Measurements from ENCODE around the gene MORC2. TPM values are rescaled to one million over a fixed set of nuclear protein-coding genes. Genes with fewer than 3 reads are reported as not detected.

MORC2 gene
- total RNA-seq, 1 donor from 2014 or later, result 49.0 TPM

GRCh38 chr22:30926706-30927105 is 41.9 kb downstream of the MORC2 start:
- intact Hi-C loops (cut with micrococcal nuclease), result no loop called here
- peaks cover 42% of the 10 kb centered on the region for H3K36me3 Mint-ChIP-seq (ENCODE audit: low read depth)

GRCh38 chr22:30925667-30926066 is 42.9 kb downstream of the MORC2 start:
- Mint-ChIP-seq H3K27ac (no peak overlapping the region), H3K4me3 (no peak overlapping the region), H3K4me1 (ENCODE audit: low read depth) (peaks cover 18% of the 10 kb centered on the region), H3K9me3 (no peaks in the 10 kb centered on the region), H3K36me3 (ENCODE audit: low read depth) (peaks cover 36% of the 10 kb centered on the region), H3K27me3 (ENCODE audit: insufficient read depth) (no peaks in the 10 kb centered on the region)
- intact Hi-C loops (cut with micrococcal nuclease), result no loop called here
- DNase-seq (ENCODE audit: low spot score), result no peak

More at GRCh38 chr22:30926706-30927105, 41.9 kb downstream of the MORC2 start:
- DNase-seq (ENCODE audit: low spot score), result no peak
- no peak overlapping the region for H3K4me3 Mint-ChIP-seq
- H3K9me3 Mint-ChIP-seq, result no peaks in the 10 kb centered on the region
- H3K4me1 Mint-ChIP-seq (ENCODE audit: low read depth), result peaks cover 8% of the 10 kb centered on the region
- no peaks in the 10 kb centered on the region for H3K27me3 Mint-ChIP-seq (ENCODE audit: insufficient read depth)
- H3K27ac Mint-ChIP-seq, result no peak overlapping the region

- no peaks in the 10 kb centered on the region for H3K9me3 Mint-ChIP-seq
- intact Hi-C loops (cut with micrococcal nuclease), result no loop called here
Observed at GRCh38 chr22:30923168-30923900, 45.2 kb downstream of the MORC2 start.

GRCh38 chr22:30922151-30922611 is 46.4 kb downstream of the MORC2 start:
- no peaks in the 10 kb centered on the region for H3K27me3 Mint-ChIP-seq (ENCODE audit: insufficient read depth)
- intact Hi-C loops (cut with micrococcal nuclease), result loop anchor here (1.0 kb wide), 1 partner anchor 162 kb away; no protein-coding TSS in a partner anchor

More at GRCh38 chr22:30923168-30923900, 45.2 kb downstream of the MORC2 start:
- peaks cover 23% of the 10 kb centered on the region for H3K4me1 Mint-ChIP-seq (ENCODE audit: low read depth)
- H3K27ac Mint-ChIP-seq, result no peak overlapping the region
- no peak for DNase-seq (ENCODE audit: low spot score)
- peaks cover 26% of the 10 kb centered on the region for H3K36me3 Mint-ChIP-seq (ENCODE audit: low read depth)
- no peaks in the 10 kb centered on the region for H3K27me3 Mint-ChIP-seq (ENCODE audit: insufficient read depth)
- no peak overlapping the region for H3K4me3 Mint-ChIP-seq

GRCh38 chr22:30921108-30921507 is 47.5 kb downstream of the MORC2 start:
- H3K36me3 Mint-ChIP-seq (ENCODE audit: low read depth), result peaks cover 14% of the 10 kb centered on the region
- no peak overlapping the region for H3K27ac Mint-ChIP-seq
- intact Hi-C loops (cut with micrococcal nuclease), result no loop called here
- H3K4me1 Mint-ChIP-seq (ENCODE audit: low read depth), result peaks cover 23% of the 10 kb centered on the region
- H3K27me3 Mint-ChIP-seq (ENCODE audit: insufficient read depth), result no peaks in the 10 kb centered on the region
- peak overlapping the region; percentile 79 for H3K4me3 Mint-ChIP-seq
- no peak for DNase-seq (ENCODE audit: low spot score)
- H3K9me3 Mint-ChIP-seq, result no peaks in the 10 kb centered on the region

More at GRCh38 chr22:30922151-30922611, 46.4 kb downstream of the MORC2 start:
- DNase-seq (ENCODE audit: low spot score), result peak; percentile 80
- Mint-ChIP-seq H3K27ac (peak overlapping the region; percentile 67), H3K4me1 (ENCODE audit: low read depth) (peaks cover 23% of the 10 kb centered on the region), H3K4me3 (peak overlapping the region; percentile 79), H3K9me3 (no peaks in the 10 kb centered on the region), H3K36me3 (ENCODE audit: low read depth) (peaks cover 18% of the 10 kb centered on the region)

- peak overlapping the region; percentile 9 for H3K27ac Mint-ChIP-seq
- intact Hi-C loops (cut with micrococcal nuclease), result loop anchor here (1.0 kb wide), 3 partner anchors 118 to 286 kb away; no protein-coding TSS in a partner anchor
- H3K9me3 Mint-ChIP-seq, result no peaks in the 10 kb centered on the region
Observed at GRCh38 chr22:30920407-30920806, 48.2 kb downstream of the MORC2 start.

GRCh38 chr22:30919973-30920372 is 48.6 kb downstream of the MORC2 start:
- intact Hi-C loops (cut with micrococcal nuclease), result loop anchor here (1.0 kb wide), 3 partner anchors 118 to 286 kb away; no protein-coding TSS in a partner anchor
- Mint-ChIP-seq H3K4me3 (no peak overlapping the region), H3K4me1 (ENCODE audit: low read depth) (peaks cover 23% of the 10 kb centered on the region), H3K36me3 (ENCODE audit: low read depth) (peaks cover 12% of the 10 kb centered on the region), H3K27ac (no peak overlapping the region), H3K27me3 (ENCODE audit: insufficient read depth) (no peaks in the 10 kb centered on the region), H3K9me3 (no peaks in the 10 kb centered on the region)
- no peak for DNase-seq (ENCODE audit: low spot score)

More at GRCh38 chr22:30920407-30920806, 48.2 kb downstream of the MORC2 start:
- Mint-ChIP-seq H3K4me1 (ENCODE audit: low read depth) (peaks cover 23% of the 10 kb centered on the region), H3K27me3 (ENCODE audit: insufficient read depth) (no peaks in the 10 kb centered on the region), H3K36me3 (ENCODE audit: low read depth) (peaks cover 14% of the 10 kb centered on the region), H3K4me3 (peak overlapping the region; percentile 64)
- DNase-seq (ENCODE audit: low spot score), result peak; percentile 69

- H3K9me3 Mint-ChIP-seq, result no peaks in the 10 kb centered on the region
- peaks cover 5% of the 10 kb centered on the region for H3K36me3 Mint-ChIP-seq (ENCODE audit: low read depth)
- intact Hi-C loops (cut with micrococcal nuclease), result no loop called here
- no peak overlapping the region for H3K4me3 Mint-ChIP-seq
- peaks cover 23% of the 10 kb centered on the region for H3K4me1 Mint-ChIP-seq (ENCODE audit: low read depth)
- H3K27me3 Mint-ChIP-seq (ENCODE audit: insufficient read depth), result no peaks in the 10 kb centered on the region
- no peak overlapping the region for H3K27ac Mint-ChIP-seq
- no peak for DNase-seq (ENCODE audit: low spot score)
Observed at GRCh38 chr22:30918761-30919160, 49.8 kb downstream of the MORC2 start.

GRCh38 chr22:30910358-30910757 is 58.2 kb downstream of the MORC2 start:
- H3K4me3 Mint-ChIP-seq, result no peak overlapping the region
- H3K27me3 Mint-ChIP-seq (ENCODE audit: insufficient read depth), result no peaks in the 10 kb centered on the region
- no peaks in the 10 kb centered on the region for H3K4me1 Mint-ChIP-seq (ENCODE audit: low read depth)
- H3K36me3 Mint-ChIP-seq (ENCODE audit: low read depth), result no peaks in the 10 kb centered on the region
- H3K27ac Mint-ChIP-seq, result no peak overlapping the region
- DNase-seq (ENCODE audit: low spot score), result no peak
- intact Hi-C loops (cut with micrococcal nuclease), result no loop called here
- H3K9me3 Mint-ChIP-seq, result no peaks in the 10 kb centered on the region

- Mint-ChIP-seq H3K27ac (no peak overlapping the region), H3K36me3 (ENCODE audit: low read depth) (no peaks in the 10 kb centered on the region)
Observed at GRCh38 chr22:30909306-30909705, 59.3 kb downstream of the MORC2 start.

GRCh38 chr22:30908051-30908461 is 60.5 kb downstream of the MORC2 start:
- H3K4me3 Mint-ChIP-seq, result no peak overlapping the region
- H3K27me3 Mint-ChIP-seq (ENCODE audit: insufficient read depth), result no peaks in the 10 kb centered on the region
- no peak overlapping the region for H3K27ac Mint-ChIP-seq
- peaks cover 3% of the 10 kb centered on the region for H3K36me3 Mint-ChIP-seq (ENCODE audit: low read depth)
- no peaks in the 10 kb centered on the region for H3K9me3 Mint-ChIP-seq
- intact Hi-C loops (cut with micrococcal nuclease), result no loop called here
- no peak for DNase-seq (ENCODE audit: low spot score)
- no peaks in the 10 kb centered on the region for H3K4me1 Mint-ChIP-seq (ENCODE audit: low read depth)

More at GRCh38 chr22:30909306-30909705, 59.3 kb downstream of the MORC2 start:
- H3K4me1 Mint-ChIP-seq (ENCODE audit: low read depth), result no peaks in the 10 kb centered on the region
- DNase-seq (ENCODE audit: low spot score), result no peak
- intact Hi-C loops (cut with micrococcal nuclease), result no loop called here
- no peaks in the 10 kb centered on the region for H3K9me3 Mint-ChIP-seq
- H3K4me3 Mint-ChIP-seq, result no peak overlapping the region
- H3K27me3 Mint-ChIP-seq (ENCODE audit: insufficient read depth), result no peaks in the 10 kb centered on the region

- Mint-ChIP-seq H3K4me1 (ENCODE audit: low read depth) (no peaks in the 10 kb centered on the region), H3K4me3 (no peak overlapping the region), H3K27me3 (ENCODE audit: insufficient read depth) (no peaks in the 10 kb centered on the region), H3K36me3 (ENCODE audit: low read depth) (peaks cover 4% of the 10 kb centered on the region), H3K9me3 (no peaks in the 10 kb centered on the region), H3K27ac (no peak overlapping the region)
- DNase-seq (ENCODE audit: low spot score), result no peak
- intact Hi-C loops (cut with micrococcal nuclease), result no loop called here
Observed at GRCh38 chr22:30906946-30907345, 61.6 kb downstream of the MORC2 start.

GRCh38 chr22:30906411-30906810 is 62.2 kb downstream of the MORC2 start:
- Mint-ChIP-seq H3K4me1 (ENCODE audit: low read depth) (no peaks in the 10 kb centered on the region), H3K4me3 (no peak overlapping the region), H3K9me3 (no peaks in the 10 kb centered on the region), H3K27ac (no peak overlapping the region), H3K36me3 (ENCODE audit: low read depth) (peaks cover 4% of the 10 kb centered on the region), H3K27me3 (ENCODE audit: insufficient read depth) (no peaks in the 10 kb centered on the region)
- intact Hi-C loops (cut with micrococcal nuclease), result no loop called here
- DNase-seq (ENCODE audit: low spot score), result no peak

Data from activated T-helper 1 cell treated with anti-CD3 and anti-CD28 coated beads, Interleukin-12 subunit alpha, Interleukin-12 subunit beta, Interleukin-2, Interleukin-4 antibody, amounts not matched to agents 30 ng/mL and 10 ng/mL and 1 ng/mL, durations not matched to agents 14 hours and 24 hours and 36 hours (primary cell).